ENCODE data around the gene LEPROT.

The LEPROT gene

DNA sequence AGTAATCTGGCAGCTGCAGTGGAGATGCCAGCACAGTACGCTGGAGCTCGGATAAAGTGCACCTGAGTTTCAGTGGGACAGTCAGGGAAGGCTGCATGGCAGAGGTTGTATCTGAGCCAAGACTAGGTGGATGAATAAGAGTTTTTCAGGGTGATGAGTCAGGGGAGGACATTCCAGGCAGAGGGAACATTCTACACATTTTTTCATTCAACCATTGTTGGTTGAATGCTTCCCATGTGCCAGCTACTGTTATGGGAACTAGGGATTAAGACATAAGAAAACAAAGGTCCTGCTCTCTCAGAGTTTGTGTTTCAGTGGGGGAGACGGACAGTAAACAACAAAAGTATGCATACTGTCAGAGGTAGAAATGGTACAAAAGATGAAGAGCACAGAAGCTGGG is 5.2 kb downstream of the LEPROT start:
- CTCF ChIA-PET, result interaction anchor here (1.0 to 1.3 kb wide), 2 partner anchors 34 to 262 kb away, joined by 7 to 10 read pairs; no protein-coding TSS in a partner anchor
- no peak for TF ChIP-seq ZIC2 (tag by site-specific recombination; IDR thresholded peaks at IDR 0.05)
- TF ChIP-seq, protein P1, sequence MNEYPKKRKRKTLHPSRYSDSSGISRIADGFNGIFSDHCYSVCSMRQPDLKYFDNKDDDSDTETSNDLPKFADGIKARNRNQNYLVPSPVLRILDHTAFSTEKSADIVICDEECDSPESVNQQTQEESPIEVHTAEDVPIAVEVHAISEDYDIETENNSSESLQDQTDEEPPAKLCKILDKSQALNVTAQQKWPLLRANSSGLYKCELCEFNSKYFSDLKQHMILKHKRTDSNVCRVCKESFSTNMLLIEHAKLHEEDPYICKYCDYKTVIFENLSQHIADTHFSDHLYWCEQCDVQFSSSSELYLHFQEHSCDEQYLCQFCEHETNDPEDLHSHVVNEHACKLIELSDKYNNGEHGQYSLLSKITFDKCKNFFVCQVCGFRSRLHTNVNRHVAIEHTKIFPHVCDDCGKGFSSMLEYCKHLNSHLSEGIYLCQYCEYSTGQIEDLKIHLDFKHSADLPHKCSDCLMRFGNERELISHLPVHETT (tag by site-specific recombination; IDR thresholded peaks at IDR 0.05), result no peak
- TF ChIP-seq ZNF302 (tag by site-specific recombination; IDR thresholded peaks at IDR 0.05; ENCODE audit: low read depth), result no peak
- no peak for TF ChIP-seq ZNF596 (tag by site-specific recombination; IDR thresholded peaks at IDR 0.05)
- TF ChIP-seq ZXDB (tag by site-specific recombination; IDR thresholded peaks at IDR 0.05), result no peak
- TF ChIP-seq, protein P2, sequence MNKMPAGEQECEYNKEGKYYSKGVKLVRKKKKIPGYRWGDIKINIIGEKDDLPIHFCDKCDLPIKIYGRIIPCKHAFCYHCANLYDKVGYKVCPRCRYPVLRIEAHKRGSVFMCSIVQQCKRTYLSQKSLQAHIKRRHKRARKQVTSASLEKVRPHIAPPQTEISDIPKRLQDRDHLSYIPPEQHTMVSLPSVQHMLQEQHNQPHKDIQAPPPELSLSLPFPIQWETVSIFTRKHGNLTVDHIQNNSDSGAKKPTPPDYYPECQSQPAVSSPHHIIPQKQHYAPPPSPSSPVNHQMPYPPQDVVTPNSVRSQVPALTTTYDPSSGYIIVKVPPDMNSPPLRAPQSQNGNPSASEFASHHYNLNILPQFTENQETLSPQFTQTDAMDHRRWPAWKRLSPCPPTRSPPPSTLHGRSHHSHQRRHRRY (tag by site-specific recombination; IDR thresholded peaks at IDR 0.05), result no peak
- no peak for TF ChIP-seq GLIS1 (tag by site-specific recombination; IDR thresholded peaks at IDR 0.05)
- TF ChIP-seq, protein P3, sequence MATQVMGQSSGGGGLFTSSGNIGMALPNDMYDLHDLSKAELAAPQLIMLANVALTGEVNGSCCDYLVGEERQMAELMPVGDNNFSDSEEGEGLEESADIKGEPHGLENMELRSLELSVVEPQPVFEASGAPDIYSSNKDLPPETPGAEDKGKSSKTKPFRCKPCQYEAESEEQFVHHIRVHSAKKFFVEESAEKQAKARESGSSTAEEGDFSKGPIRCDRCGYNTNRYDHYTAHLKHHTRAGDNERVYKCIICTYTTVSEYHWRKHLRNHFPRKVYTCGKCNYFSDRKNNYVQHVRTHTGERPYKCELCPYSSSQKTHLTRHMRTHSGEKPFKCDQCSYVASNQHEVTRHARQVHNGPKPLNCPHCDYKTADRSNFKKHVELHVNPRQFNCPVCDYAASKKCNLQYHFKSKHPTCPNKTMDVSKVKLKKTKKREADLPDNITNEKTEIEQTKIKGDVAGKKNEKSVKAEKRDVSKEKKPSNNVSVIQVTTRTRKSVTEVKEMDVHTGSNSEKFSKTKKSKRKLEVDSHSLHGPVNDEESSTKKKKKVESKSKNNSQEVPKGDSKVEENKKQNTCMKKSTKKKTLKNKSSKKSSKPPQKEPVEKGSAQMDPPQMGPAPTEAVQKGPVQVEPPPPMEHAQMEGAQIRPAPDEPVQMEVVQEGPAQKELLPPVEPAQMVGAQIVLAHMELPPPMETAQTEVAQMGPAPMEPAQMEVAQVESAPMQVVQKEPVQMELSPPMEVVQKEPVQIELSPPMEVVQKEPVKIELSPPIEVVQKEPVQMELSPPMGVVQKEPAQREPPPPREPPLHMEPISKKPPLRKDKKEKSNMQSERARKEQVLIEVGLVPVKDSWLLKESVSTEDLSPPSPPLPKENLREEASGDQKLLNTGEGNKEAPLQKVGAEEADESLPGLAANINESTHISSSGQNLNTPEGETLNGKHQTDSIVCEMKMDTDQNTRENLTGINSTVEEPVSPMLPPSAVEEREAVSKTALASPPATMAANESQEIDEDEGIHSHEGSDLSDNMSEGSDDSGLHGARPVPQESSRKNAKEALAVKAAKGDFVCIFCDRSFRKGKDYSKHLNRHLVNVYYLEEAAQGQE (tag by site-specific recombination; IDR thresholded peaks at IDR 0.05), result no peak
- no peak for TF ChIP-seq ZNF558 (tag by site-specific recombination; IDR thresholded peaks at IDR 0.05)
- TF ChIP-seq ZNF274 (IDR thresholded peaks at IDR 0.05; ENCODE audit: low read length), result no peak
- TF ChIP-seq ZNF274 (tag by site-specific recombination; IDR thresholded peaks at IDR 0.05; ENCODE audit: borderline replicate concordance), result no peak
- TF ChIP-seq, protein P4, sequence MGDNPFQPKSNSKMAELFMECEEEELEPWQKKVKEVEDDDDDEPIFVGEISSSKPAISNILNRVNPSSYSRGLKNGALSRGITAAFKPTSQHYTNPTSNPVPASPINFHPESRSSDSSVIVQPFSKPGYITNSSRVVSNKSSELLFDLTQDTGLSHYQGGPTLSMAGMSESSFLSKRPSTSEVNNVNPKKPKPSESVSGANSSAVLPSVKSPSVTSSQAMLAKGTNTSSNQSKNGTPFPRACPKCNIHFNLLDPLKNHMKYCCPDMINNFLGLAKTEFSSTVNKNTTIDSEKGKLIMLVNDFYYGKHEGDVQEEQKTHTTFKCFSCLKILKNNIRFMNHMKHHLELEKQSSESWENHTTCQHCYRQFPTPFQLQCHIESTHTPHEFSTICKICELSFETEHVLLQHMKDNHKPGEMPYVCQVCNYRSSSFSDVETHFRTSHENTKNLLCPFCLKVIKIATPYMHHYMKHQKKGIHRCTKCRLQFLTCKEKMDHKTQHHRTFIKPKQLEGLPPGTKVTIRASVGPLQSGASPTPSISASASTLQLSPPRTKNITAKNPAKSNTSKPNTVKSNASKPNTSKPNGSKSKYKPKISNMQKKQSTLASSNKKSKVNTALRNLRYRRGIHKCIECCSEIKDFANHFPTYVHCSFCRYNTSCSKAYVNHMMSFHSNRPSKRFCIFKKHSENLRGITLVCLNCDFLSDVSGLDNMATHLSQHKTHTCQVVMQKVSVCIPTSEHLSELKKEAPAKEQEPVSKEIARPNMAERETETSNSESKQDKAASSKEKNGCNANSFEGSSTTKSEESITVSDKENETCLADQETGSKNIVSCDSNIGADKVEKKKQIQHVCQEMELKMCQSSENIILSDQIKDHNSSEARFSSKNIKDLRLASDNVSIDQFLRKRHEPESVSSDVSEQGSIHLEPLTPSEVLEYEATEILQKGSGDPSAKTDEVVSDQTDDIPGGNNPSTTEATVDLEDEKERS (tag by site-specific recombination; IDR thresholded peaks at IDR 0.05), result no peak
- no peak for TF ChIP-seq ZNF423 (tag by site-specific recombination; IDR thresholded peaks at IDR 0.05)
- Histone ChIP-seq H3K27ac (ENCODE audit: extremely low read depth, low read depth, low read length) (no peak overlapping the region), H3K4me1 (ENCODE audit: control insufficient read depth, insufficient read depth, low read length) (no peaks in the 10 kb centered on the region), H3K4me3 (ENCODE audit: low read depth, low read length) (no peak overlapping the region), H3K36me3 (ENCODE audit: control insufficient read depth in 2 of 2, insufficient read depth in 1 of 2, low read length in 2 of 2) (peaks cover 4 to 43% of the 10 kb centered on the region in 2 experiments), H3K9me3 (ENCODE audit: control insufficient read depth, insufficient read depth, low read depth, low read length) (no peaks in the 10 kb centered on the region)
- POLR2A ChIA-PET, result no interaction called here

DNA sequence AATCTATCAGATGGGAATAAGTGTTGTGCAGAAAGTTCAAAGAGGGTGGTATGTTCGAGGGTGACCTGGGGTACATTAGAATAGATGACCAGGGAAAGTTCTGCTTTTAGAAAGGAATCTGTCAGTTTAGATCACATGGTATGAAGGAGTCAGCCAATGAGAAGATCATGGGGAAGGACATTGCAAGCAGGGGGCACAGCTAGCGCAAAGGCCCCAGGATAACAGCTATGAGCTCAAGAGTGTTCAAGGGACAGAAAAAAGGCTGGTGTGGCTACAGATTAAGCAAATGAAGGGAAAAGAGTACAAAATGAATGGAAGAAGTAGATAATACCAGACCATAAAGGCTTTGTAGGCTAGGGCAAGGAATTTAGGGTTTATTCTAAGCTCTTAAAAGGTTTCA is 8.6 kb downstream of the LEPROT start:
- Histone ChIP-seq H3K27ac (ENCODE audit: extremely low read depth, low read depth, low read length) (no peak overlapping the region), H3K36me3 (ENCODE audit: control insufficient read depth in 2 of 2, insufficient read depth in 1 of 2, low read length in 2 of 2) (peaks cover 5 to 55% of the 10 kb centered on the region in 2 experiments), H3K9me3 (ENCODE audit: control insufficient read depth, insufficient read depth, low read depth, low read length) (no peaks in the 10 kb centered on the region), H3K4me1 (ENCODE audit: control insufficient read depth, insufficient read depth, low read length) (no peaks in the 10 kb centered on the region), H3K4me3 (ENCODE audit: low read depth, low read length) (no peak overlapping the region)
- POLR2A ChIA-PET, result interaction anchor here (0.6 kb wide), 1 partner anchor 20 kb away, joined by 3 read pairs; no protein-coding TSS in a partner anchor
- CTCF ChIA-PET, result interaction anchor here (1.0 to 4.0 kb wide), 5 partner anchors 9 to 365 kb away, joined by 3 to 23 read pairs (median 5); no protein-coding TSS in a partner anchor
- TF ChIP-seq ZNF544 (tag by site-specific recombination; IDR thresholded peaks at IDR 0.05) (no peak), ZFP69B (tag by site-specific recombination; IDR thresholded peaks at IDR 0.05) (no peak), ZNF211 (tag by site-specific recombination; IDR thresholded peaks at IDR 0.05; ENCODE audit: low read depth) (no peak), ZNF596 (tag by site-specific recombination; IDR thresholded peaks at IDR 0.05) (no peak), OVOL3 (tag by site-specific recombination; IDR thresholded peaks at IDR 0.05) (no peak), SP3 (tag by site-specific recombination; IDR thresholded peaks at IDR 0.05) (no peak), ZNF776 (tag by site-specific recombination; IDR thresholded peaks at IDR 0.05; ENCODE audit: borderline replicate concordance) (no peak)
- TF ChIP-seq, protein P5, sequence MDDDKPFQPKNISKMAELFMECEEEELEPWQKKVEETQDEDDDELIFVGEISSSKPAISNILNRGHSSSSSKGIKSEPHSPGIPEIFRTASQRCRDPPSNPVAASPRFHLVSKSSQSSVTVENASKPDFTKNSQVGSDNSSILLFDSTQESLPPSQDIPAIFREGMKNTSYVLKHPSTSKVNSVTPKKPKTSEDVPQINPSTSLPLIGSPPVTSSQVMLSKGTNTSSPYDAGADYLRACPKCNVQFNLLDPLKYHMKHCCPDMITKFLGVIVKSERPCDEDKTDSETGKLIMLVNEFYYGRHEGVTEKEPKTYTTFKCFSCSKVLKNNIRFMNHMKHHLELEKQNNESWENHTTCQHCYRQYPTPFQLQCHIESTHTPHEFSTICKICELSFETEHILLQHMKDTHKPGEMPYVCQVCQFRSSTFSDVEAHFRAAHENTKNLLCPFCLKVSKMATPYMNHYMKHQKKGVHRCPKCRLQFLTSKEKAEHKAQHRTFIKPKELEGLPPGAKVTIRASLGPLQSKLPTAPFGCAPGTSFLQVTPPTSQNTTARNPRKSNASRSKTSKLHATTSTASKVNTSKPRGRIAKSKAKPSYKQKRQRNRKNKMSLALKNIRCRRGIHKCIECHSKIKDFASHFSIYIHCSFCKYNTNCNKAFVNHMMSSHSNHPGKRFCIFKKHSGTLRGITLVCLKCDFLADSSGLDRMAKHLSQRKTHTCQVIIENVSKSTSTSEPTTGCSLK (tag by site-specific recombination; IDR thresholded peaks at IDR 0.05), result no peak
- TF ChIP-seq, protein P6, sequence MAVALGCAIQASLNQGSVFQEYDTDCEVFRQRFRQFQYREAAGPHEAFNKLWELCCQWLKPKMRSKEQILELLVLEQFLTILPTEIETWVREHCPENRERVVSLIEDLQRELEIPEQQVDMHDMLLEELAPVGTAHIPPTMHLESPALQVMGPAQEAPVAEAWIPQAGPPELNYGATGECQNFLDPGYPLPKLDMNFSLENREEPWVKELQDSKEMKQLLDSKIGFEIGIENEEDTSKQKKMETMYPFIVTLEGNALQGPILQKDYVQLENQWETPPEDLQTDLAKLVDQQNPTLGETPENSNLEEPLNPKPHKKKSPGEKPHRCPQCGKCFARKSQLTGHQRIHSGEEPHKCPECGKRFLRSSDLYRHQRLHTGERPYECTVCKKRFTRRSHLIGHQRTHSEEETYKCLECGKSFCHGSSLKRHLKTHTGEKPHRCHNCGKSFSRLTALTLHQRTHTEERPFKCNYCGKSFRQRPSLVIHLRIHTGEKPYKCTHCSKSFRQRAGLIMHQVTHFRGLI (tag by site-specific recombination; IDR thresholded peaks at IDR 0.05), result no peak

Data from HEK293 (cell line).